ENCODE data around the gene NCOA3.
A peak's percentile ranks its signal among the peaks of the same experiment; 100 is the strongest.

Gene NCOA3

DNA sequence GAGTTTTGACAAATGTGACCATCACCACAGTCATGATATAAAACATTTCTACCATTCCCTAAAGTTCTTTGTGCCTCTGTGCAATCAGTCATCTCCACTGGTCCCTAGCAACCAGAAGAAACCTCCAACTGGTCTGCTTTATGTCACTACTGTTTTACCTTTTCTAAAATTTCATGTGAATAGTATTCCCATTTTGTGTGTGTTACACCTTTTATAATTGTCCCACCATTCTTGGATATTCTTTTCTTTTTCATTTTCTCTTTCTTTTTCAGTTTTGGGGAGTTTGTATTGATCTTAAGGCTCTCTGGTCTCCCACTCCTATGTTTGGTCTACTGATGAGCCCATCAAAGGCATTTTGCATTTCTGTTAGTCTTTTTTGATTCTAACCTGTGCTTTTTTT, 95.4 kb downstream of the NCOA3 start:
- no peak for DNase-seq (ENCODE audit: low read depth)

DNA sequence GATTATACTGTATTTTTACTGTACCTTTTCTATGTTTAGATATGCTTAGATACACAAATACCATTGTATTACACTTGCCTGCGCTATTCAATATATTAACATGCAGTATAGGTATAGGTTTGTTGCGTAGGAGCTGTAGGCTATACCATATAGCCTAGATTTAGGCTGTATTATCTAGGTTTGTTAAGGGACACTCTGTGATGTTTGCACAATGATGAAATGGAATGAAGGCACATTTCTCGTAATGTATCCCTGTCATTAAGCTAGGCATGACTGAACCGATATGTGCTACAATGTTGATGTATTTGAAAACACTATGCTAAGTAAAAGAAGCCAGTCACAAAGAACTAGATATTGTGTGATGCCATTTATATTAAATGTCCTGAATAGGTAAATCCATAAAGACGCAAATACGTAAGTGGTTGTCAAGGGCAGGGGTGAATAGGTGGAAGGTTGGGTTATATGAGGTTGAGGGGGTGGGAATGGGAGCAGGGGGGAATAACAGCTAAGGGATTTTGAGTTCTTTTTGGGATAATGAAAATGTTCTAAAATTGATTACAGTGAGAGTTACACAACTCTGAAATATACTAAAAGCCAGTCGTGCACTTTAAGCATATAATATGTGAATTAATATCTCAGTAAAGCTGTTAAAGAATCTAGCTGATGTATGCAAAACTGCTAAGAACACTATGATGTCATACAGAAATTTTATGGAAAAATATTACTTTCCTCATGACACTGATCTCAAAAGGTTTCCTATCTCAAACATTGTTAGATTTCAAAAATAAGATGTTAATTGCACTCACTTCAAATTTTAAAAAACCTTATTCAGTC, 97.4 kb downstream of the NCOA3 start:
- no peak for DNase-seq (ENCODE audit: low read depth)

DNA sequence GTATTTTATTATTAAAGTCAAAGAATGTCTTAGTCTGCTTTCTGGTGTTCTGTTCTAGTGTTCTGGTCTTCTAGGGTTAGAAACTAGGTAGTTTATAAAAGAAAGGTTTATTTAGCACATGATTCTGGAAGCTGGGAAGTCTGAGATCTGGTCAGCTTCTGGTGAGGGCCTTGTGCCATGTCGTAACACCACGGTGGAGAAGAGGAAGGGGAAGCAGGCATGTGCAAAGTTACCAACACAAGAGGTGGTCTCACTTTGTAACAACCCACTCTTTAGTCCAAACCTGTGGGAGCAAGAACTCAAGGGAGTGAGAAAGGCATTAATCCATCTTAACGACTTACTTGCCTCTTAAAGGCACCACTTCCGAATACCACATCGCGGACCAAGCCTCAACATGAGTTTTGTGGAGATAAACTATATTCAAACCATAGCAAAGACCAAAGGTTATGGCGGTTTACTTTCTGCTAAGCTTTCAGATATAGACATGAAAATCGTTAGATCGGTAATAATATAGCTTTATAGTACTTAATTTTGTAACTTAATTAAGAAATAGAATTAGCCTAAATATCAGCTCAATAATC, 99.4 kb downstream of the NCOA3 start:
- no peak for DNase-seq (ENCODE audit: low read depth)

DNA sequence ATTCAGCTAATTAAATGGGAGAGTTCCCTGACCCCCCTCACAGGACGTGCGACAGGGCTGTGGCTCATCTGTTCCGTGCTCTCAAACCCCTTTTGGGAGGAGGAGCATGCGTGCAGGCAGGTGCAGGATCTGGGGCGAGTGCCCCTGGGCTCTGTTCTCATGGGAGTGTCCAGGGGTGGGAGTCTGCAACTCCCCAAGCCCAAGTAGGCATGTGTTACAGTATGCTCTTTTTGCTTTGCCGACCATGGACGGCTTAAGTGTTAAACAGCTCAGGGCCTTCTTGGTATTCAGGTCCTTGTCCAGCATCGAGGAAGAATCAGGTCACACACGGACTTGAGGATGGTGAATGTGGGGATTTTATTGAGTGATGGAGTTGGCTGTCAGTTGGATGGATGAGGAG, 101.6 kb downstream of the NCOA3 start:
- no peak for DNase-seq (ENCODE audit: low read depth)

DNA sequence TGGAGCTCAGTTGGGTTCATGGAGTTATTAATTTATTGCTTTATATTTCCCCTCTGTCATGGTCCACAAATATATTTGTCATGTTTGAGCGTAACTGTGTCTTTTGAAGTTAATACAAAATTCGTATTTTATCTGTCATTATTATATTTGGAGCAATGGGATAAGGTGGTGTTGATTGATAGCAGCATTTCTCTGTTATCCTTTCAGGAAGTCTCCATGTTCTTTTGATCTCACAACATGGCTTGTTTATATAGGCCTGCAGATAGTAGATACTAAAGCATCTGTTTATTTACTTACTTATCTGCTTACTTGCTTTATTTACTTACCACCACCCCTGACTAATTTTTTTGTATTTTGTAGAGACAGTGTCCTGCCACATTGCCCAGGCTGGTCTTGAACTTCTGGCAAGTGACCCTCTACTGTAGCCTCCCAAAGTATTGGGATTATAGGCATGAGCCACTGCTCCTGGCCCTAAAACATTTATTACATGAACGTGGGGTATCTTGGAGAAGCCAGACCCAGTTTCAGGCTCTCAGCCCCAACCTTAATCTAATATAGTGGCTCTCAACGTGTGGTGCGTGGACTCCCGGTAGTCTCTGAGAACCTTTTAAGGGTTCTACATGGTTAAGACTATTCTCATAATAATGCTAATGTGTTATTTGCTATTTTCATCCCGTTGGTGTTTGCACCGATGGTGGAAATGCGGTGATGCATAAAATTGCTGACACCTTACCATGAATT, 104.2 kb downstream of the NCOA3 start:
- DNase-seq (ENCODE audit: low read depth): no peak

DNA sequence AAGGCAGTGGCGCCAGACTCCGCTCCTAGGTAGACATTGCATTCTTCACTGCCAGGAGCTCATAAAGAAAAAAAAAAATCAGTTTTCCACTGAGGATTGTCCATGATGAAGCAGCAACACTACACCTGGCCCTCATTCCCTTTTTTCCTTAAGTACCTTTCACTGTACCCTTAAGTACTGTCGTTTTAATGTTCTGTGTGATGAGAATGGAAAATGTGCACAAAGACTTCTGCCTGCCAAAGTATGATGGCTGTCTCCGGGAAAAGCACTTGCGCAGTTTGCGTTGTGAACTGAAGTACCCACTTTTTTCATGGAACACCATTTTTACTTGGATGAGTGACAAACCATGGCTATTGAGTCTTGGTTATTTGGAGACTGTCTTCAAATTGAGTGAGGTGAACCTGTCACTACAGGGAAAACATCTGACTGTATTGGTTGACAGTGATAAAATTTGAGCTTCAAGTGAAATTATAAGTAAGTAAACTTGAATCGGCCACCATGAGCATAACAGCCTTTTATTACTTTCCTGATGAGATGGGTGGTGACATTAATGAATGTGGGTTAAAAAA, 104.8 kb downstream of the NCOA3 start:
- DNase-seq (ENCODE audit: low read depth): no peak

DNA sequence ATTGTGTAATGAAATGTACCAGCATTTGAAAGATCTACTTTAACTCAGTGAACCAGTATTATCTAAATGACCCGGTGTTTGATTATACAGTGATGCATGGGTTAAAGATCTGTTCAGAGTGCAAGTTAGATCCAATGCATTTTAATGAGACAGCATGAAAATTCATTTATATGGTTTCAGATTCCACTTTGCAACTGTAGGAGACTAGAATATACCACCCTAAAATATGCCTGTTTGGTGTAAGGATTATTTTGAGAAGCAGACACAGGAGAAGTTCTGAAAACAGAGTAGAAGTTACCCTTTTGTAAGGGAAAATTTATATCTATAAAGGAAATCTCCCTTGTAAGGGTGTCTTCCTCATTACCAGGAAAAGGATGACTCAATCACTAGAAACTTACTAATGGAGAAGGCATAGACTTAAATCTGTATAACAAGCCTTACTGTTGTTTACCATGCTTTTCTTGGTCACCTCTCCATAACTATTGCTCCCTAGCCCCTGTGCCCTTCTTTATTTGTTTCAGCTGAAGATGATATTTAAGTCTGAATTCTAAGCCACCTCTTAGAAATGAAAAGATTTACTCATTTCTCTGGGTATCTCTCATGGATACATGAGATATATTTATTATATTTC, 105.4 kb downstream of the NCOA3 start:
- DNase-seq (ENCODE audit: low read depth): no peak

DNA sequence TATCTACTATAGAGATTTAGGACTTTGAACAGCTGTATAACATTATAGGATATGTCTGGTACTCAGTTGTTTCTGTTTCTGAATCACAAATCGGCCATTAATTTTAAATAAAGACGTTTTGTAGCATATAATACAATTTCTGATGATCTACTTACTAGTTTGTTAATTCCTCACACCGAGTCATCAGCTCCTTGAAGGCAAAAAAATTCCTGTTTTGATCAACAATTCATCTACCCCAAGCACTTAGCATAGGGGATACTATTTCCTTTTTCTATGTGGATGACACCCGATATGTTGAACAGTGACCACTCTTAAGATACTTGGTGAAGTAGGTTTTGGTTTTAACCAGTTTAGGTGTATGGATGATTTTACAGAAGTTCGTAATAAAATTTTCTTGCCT, 107.3 kb downstream of the NCOA3 start:
- no peak for DNase-seq (ENCODE audit: low read depth)

DNA sequence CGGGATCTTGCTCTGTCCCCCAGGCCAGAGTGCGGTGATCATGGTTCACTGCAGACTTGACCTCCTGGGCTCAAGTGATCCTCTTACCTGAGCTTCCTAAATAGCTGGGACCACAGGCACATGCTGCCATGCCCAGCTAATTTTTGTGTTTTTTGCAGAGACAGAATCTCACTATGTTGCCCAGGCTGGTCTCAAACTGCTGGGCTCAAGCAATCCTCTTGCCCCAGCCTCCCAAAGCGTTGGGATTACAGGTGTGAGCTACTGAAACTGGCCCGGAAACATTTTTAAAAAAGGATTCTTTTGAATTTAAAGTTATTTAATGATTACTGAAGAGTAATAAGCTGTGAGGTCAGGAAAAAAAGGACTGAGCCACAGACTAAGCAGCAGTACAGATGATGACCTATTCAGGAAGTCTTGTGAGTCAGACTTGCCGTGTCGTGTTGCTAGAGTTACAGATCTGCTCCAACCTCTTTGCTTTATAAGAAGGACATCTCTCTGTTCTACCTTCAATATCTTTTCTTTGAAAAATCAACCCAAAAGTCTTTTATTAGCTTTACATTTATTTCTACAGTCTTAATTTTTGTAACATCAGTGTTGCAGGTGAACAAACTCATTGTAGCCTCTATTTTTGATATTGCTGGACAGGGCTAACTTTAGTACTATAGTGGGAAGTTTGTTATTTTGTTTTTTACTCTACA, 108.7 kb downstream of the NCOA3 start:
- peak; percentile 38 for DNase-seq (ENCODE audit: low read depth)

DNA sequence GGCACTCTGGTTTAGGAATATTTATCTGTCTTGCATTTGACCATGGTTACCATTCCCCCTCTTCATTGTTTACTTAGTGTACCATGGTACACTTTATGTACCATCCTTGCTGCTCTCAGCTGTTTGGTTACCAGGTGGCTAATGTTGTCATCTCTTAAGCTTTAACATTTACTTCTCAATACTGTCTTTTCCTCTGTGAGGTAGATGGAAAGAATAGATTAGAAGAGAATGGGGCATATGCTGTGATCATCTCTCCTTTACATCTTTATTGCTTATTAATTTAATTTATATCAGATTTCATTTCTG, 109.2 kb downstream of the NCOA3 start:
- no peak for DNase-seq (ENCODE audit: low read depth)

DNA sequence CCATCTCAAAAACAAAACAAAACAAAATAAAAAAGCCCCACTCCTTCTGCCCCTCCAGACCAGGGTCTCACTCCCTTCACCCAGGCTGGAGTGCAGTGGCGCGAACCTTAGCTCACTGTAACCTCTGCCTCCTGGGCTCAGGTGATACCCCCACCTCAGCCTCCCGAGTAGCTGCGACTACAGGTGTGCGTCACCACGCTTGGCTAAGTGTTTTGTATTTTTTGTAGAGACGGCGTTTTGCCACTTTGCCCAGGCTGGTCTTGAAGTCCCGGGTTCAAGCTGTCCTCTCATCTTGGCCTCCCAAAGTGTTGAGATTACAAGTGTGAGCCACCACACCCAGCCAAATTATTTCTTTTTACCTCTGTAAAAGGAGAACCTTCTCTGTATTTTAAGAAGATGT, 110.1 kb downstream of the NCOA3 start:
- DNase-seq (ENCODE audit: low read depth): no peak

DNA sequence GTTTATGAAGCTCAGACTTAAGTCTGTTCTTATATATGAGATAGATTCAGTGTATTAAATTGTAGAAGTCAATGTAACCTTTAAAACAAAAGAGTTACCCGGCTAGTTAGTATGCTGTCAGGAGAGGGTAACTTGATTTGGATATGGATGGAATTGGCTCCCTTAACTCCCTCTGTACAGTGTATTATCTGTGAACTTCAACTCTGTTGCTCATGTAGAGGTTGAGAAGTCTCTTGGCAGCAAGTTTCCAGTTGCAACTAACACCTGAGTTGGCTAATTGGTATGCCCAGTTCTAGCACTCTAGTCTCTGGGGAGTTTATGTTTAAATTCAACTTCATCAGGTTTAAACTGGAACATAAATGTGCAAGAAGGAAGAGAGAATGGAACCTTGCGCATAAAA, 111.0 kb downstream of the NCOA3 start:
- DNase-seq (ENCODE audit: low read depth): no peak

DNA sequence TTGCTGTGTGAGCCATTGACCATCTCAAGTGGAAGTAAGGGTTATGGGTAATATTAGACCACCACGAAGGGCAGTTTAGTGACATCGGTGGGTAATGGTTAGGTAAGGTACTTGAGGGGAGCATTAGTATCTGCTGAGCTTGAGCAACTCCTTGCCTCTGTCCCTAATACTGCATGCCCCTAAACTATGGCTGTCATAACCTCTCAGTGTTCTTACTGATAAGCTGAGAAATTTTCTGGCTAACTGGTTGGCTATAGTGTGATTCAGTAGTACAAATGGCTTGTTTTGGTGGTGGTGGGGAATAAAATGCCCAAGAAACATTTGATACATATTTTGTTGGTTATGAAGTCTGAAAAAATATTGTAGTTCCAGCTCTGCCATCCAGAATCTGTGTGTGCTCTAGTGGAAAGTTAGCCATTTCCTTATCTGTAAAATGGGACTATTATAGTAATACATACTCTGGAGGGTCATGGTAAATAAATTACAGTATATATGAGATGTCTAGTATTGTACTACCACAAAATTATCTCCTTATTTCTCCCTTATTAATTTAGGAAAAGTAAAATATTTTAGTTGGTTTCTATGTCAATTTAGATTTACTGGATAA, 113.1 kb downstream of the NCOA3 start:
- no peak for DNase-seq (ENCODE audit: low read depth)

DNA sequence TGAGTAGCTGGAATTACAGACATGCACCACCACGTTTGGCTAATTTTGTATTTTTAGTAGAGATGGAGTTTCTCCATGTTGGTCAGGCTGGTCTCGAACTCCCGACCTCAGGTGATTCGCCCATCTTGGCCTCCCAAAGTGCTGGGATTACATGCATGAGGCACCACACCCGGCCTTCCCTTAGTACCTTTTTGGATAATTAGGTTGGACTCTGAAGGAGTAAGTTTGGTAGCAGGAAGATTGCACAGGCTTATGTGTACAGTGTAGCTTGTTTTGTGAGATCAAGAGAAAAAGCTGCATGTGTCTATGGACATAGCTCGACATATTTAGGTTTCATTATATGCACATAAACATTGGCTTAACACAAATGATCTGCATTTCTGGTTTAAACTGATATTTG, 116.8 kb downstream of the NCOA3 start:
- DNase-seq (ENCODE audit: low read depth): no peak

DNA sequence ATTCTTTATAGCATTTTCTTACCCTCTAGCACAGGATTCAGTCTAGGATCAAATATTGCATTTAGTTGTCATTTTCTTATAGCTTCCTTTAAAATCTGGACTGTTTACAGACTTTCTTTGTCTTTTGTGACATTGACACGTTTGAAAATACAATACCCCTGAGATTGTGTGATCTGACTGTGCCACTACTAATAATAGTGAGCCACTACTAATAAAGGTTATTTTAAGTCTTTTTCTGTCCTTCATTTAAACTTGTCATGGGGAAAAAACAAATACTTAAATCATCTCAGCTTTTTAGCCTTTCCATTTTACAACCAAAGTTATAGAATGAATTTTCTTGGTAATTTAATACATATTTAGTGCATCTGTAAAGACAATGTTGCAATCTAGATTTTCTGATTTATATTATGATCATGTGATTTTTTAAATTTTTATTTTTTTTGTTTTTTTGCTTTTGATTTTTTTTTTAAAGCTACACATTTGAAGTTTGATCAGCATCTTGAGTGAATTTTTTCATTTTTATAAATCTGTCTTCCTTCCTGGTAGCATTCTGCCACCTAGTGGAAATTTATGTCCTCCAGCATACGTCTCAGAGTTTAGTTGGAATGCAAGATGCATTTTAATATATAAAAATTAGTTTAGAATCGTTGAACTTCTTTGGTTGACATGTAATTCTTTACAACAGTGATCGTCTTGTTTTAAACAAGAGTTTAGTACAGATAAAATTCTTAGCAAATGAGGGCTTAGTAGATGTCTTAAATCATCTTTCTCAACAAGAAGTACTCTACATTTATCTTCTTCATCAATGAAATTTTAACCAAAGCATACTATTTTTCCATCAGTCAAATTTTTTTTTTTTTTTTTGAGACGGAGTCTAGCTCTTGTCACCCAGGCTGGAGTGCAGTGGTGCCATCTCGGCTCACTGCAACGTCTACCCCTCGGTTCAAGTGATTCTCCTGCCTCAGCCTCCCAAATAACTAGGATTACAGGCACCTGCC, 119.4 kb downstream of the NCOA3 start:
- DNase-seq (ENCODE audit: low read depth): peak; percentile 28

DNA sequence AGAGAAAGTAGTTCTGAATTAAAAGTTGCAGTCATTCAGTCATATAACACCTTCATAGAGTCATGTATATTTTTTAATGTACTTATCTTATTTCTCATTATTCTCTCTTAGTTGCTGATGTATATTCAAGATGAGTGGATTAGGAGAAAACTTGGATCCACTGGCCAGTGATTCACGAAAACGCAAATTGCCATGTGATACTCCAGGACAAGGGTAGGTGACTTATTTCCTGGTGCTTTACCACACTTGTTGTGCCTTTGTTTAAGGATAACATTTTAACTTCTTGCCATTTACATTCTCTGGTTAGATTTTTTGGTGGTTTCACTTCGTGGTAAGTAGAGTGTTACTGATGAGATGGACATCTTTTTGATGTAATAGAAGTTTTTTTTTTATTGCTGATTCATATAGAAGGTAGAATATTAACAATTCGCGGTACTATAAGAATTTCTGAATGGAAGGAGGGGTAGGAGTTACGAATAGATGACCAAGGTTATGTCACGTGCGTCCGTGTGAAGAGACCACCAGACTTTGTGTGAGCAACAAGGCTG, 120.5 kb downstream of the NCOA3 start:
- no peak for DNase-seq (ENCODE audit: low read depth)

DNA sequence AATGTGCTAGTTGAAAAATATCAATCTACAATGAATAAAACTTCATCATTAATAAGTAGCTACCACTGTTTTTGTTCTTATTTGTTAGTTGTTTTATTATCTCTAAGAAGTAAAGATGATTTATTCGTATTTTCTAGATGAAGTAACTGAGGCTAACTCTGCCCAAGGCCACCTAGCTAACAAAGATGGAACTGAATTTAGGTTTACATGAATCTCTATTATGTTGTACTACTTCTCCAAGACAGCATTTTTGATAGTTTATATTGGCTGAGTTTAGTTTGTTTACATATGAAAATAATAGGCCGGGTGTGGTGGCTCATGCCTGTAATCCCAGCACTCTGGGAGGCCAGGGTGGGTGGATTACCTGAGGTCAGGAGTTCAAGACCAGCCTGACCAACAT, 121.5 kb downstream of the NCOA3 start:
- no peak for DNase-seq (ENCODE audit: low read depth)

DNA sequence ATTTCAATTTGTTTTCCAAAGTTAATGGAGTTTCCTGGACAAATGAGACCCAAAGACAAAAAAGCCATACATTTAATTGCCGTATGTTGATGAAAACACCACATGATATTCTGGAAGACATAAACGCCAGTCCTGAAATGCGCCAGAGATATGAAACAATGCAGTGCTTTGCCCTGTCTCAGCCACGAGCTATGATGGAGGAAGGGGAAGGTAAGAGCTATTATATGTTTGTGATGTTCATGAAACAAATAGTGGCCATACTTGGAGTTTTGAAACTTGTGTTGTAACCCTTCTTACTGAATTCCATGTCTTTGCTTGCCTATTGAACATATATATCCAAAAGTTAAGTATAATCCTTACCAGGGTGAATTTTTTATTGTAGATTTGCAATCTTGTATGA, 125.9 kb downstream of the NCOA3 start:
- DNase-seq (ENCODE audit: low read depth): no peak

DNA sequence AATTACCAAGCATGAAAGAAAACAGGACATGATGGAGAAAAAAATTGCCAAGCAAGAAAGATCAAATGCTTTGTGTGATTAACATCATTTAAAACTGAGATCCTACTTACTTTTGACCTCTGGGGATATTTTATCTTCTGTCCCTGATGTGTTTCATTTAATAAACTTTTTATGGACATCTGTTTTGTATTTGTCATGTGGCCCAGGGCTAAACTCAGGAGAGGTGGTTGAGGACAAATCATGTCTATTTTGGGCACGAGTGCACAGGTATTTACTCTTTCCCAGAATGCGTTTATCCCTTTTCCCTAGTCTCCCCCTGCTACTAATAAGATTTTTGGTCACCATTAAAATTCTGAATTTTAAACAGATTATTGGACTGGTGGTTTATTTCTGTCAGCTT, 128.2 kb downstream of the NCOA3 start:
- DNase-seq (ENCODE audit: low read depth): no peak

DNA sequence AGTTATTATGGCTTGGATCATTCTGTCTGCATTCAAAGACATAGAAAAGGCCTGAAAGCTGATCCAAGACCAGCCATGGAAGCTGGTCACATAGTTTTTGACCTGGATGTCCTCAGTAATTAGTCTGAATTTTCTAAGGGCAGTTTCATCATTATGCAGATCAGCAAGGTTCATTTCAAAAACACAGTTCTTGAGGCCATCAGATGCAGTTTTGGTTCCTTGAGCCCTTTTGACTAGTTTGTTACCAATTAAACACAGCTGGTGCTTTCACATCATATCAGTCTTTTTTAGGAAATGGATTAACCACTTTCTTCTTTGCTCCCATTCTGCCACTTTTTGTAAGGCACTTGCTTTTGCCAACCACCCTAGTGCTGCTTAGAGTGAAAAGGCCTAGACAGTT, 129.4 kb downstream of the NCOA3 start:
- DNase-seq (ENCODE audit: low read depth): no peak
